Measurements from ENCODE around the gene PSAT1. TPM values are rescaled to one million over a fixed set of nuclear protein-coding genes. Genes with fewer than 3 reads are reported as not detected.

PSAT1 gene
- total RNA-seq, 1 experiment from 2014 or later = 315 TPM

- intact Hi-C loops (cut with micrococcal nuclease; ENCODE audit: unreplicated experiment) = no loop called here
- Histone ChIP-seq H3K36me3 (ENCODE audit: low read depth) (peaks cover 82% of the 10 kb centered on the region), H3F3A (ENCODE audit: insufficient read depth, low read depth) (no peaks in the 10 kb centered on the region), H3K9me2 (ENCODE audit: insufficient read depth) (no peaks in the 10 kb centered on the region), H3K27ac (no peak overlapping the region), H3K4me2 (no peak overlapping the region), H3K27me3 (ENCODE audit: insufficient read depth, low read depth) (no peaks in the 10 kb centered on the region), H4K20me1 (ENCODE audit: insufficient read depth) (peaks cover 96% of the 10 kb centered on the region), H3K4me1 (replicated peaks; ENCODE audit: insufficient read depth) (no peaks in the 10 kb centered on the region), H2AFZ (no peak overlapping the region), H3K79me2 (ENCODE audit: low read depth) (peaks cover 43% of the 10 kb centered on the region), H3K9me3 (ENCODE audit: insufficient read depth, low read depth) (no peaks in the 10 kb centered on the region), H3K4me3 (no peak overlapping the region)
- no TSS peak for BruUV-seq (replicated peaks)
- no peak for DNase-seq
- no peak for TF ChIP-seq EZH2 (IDR thresholded peaks at IDR 0.05; ENCODE audit: low read depth)
- ChIA-PET POLR2A (ENCODE audit: unreplicated experiment) (no interaction called here), CTCF (no interaction called here)
Observed at GRCh38 chr9:78306222-78307076, 9.5 kb downstream of the PSAT1 start.

DNA sequence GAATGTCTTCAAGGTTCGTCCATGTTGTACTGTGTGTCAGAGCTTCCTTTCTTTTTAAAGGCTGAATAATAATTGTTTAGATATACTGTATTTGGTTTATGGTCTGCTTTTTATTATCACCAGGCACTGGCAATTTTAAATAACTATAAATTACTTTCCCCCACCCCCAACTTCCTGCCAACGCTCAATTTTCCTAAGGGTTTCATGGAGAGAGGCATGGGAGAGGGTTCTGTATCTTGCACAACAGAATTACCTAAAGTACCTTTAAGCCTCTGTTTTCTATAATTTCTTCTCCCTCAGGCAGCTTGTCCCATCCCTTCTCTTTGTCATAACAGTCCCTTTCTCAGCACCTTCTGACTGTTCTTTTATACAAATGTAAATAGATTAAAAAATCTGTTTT lies 10.4 kb downstream of the PSAT1 start:
- intact Hi-C loops (cut with micrococcal nuclease; ENCODE audit: unreplicated experiment) = no loop called here
- CTCF ChIA-PET = no interaction called here
- no TSS peak for BruUV-seq (replicated peaks)

GRCh38 chr9:78309066-78309465 lies 12.1 kb downstream of the PSAT1 start:
- no peak overlapping the region for H2AFZ ChIP-seq
- intact Hi-C loops (cut with micrococcal nuclease; ENCODE audit: unreplicated experiment) = no loop called here
- no peak overlapping the region for H3K27ac ChIP-seq
- H4K20me1 ChIP-seq (ENCODE audit: insufficient read depth) = peaks cover 92% of the 10 kb centered on the region
- CTCF ChIA-PET = no interaction called here
- no peaks in the 10 kb centered on the region for H3F3A ChIP-seq (ENCODE audit: insufficient read depth, low read depth)
- TF ChIP-seq EZH2 (IDR thresholded peaks at IDR 0.05; ENCODE audit: low read depth) (no peak), CTCF (conservative IDR thresholded peaks at IDR 0.05) (no peak)
- BruUV-seq (replicated peaks) = no TSS peak
- no peak for DNase-seq
- H3K27me3 ChIP-seq (ENCODE audit: insufficient read depth, low read depth) = no peaks in the 10 kb centered on the region
- H3K9me3 ChIP-seq (ENCODE audit: insufficient read depth, low read depth) = no peaks in the 10 kb centered on the region
- POLR2A ChIA-PET (ENCODE audit: unreplicated experiment) = no interaction called here
- H3K4me2 ChIP-seq = no peak overlapping the region
- H3K4me1 ChIP-seq (replicated peaks; ENCODE audit: insufficient read depth) = no peaks in the 10 kb centered on the region
- H3K79me2 ChIP-seq (ENCODE audit: low read depth) = peaks cover 25% of the 10 kb centered on the region
- H3K9me2 ChIP-seq (ENCODE audit: insufficient read depth) = no peaks in the 10 kb centered on the region
- H3K4me3 ChIP-seq = no peak overlapping the region
- peaks cover 59% of the 10 kb centered on the region for H3K36me3 ChIP-seq (ENCODE audit: low read depth)

More for the DNA sequence above, 10.4 kb downstream of the PSAT1 start:
- H2AFZ ChIP-seq = no peak overlapping the region
- no peaks in the 10 kb centered on the region for H3K27me3 ChIP-seq (ENCODE audit: insufficient read depth, low read depth)
- H3K4me2 ChIP-seq = no peak overlapping the region
- H4K20me1 ChIP-seq (ENCODE audit: insufficient read depth) = peaks cover 96% of the 10 kb centered on the region
- H3K36me3 ChIP-seq (ENCODE audit: low read depth) = peaks cover 74% of the 10 kb centered on the region
- no peaks in the 10 kb centered on the region for H3F3A ChIP-seq (ENCODE audit: insufficient read depth, low read depth)
- no peak for TF ChIP-seq EZH2 (IDR thresholded peaks at IDR 0.05; ENCODE audit: low read depth)
- TF ChIP-seq CTCF (conservative IDR thresholded peaks at IDR 0.05) = no peak
- POLR2A ChIA-PET (ENCODE audit: unreplicated experiment) = no interaction called here
- H3K4me1 ChIP-seq (replicated peaks; ENCODE audit: insufficient read depth) = no peaks in the 10 kb centered on the region
- no peak overlapping the region for H3K27ac ChIP-seq
- H3K79me2 ChIP-seq (ENCODE audit: low read depth) = peaks cover 37% of the 10 kb centered on the region
- no peaks in the 10 kb centered on the region for H3K9me3 ChIP-seq (ENCODE audit: insufficient read depth, low read depth)
- no peak for DNase-seq
- H3K4me3 ChIP-seq = no peak overlapping the region
- H3K9me2 ChIP-seq (ENCODE audit: insufficient read depth) = no peaks in the 10 kb centered on the region

Data from PC-9 (cell line).